HCT116 (cell line): Measurements from ENCODE around the gene CNMD. TPM values are rescaled to one million over a fixed set of nuclear protein-coding genes. Genes with fewer than 3 reads are reported as not detected.

Experiments
- ATAC-seq: fragments of 200-7000 bp; cut with Tn5 transposase; 2 replicates; pipeline ENCODE4 v1.9.1; 2020; ENCODE audit warnings: mild to moderate bottlenecking, moderate library complexity
- BruUV-seq: library from RNA; stranded (reverse); fragments of 400-500 nt; replicated peaks from 2 replicates; lab custom pipeline; 2021; lab: Mats Ljungman, UMichigan
- CTCF ChIA-PET: fragments of 300-600 bp; sonication (Branson Sonifier 250); formaldehyde crosslinking; loops from one replicate; lab custom pipeline; 2021; ENCODE audit warnings: antibody characterized with exemption; lab: Charles Lee
- POLR2A ChIA-PET: fragments of 300-600, 350-600 bp; sonication (Branson Sonifier 250); formaldehyde crosslinking; loops from one replicate; lab custom pipeline; 2021; ENCODE audit warnings: antibody characterized with exemption; lab: Charles Lee
- RAD21 ChIA-PET, 2 experiments: fragments of 300-600 bp; sonication (Branson Sonifier 250); formaldehyde crosslinking; loops; one replicate each; lab custom pipeline; 2023; ENCODE audit warnings: low total read pairs in 2 of 2; ENCODE audit not compliant: uncharacterized antibody in 2 of 2, unreplicated experiment in 2 of 2, low non-redundant PET in 1 of 2; lab: Charles Lee
- DNase-seq: peaks from one replicate; pipeline ENCODE4 v3.0.0-alpha.2; 2010; ENCODE audit warnings: low read depth, low spot score
- H2AFZ ChIP-seq: fragments of 200-600 bp; shearing (Covaris generic), sonication (generic); 2 replicates; pipeline ENCODE4 v1.6.1; 2017; ENCODE audit warnings: low read depth, mixed run types, mixed read lengths, antibody characterized with exemption, low read length; ENCODE audit not compliant: poor library complexity, severe bottlenecking
- H3K27ac ChIP-seq: 2 replicates; pipeline ENCODE4 v1.5.1; 2012; ENCODE audit warnings: low read depth, low read length
- H3K27me3 ChIP-seq: fragments of 200-600 bp; sonication (generic); 2 replicates; pipeline ENCODE4 v1.6.1; 2016; ENCODE audit warnings: mixed run types, low read length, mixed read lengths; ENCODE audit not compliant: insufficient read depth
- H3K36me3 ChIP-seq, 2 experiments: fragments of 200-500 bp in 1 of 2; fragments of 200-600 bp in 1 of 2; sonication (Bioruptor generic) in 1 of 2; sonication (generic) in 1 of 2; 2 replicates each; pipeline versions ENCODE4 v1.5.1 to v1.6.1; 2014 to 2016; ENCODE audit warnings: low read length in 2 of 2, inconsistent platforms in 1 of 2, mixed read lengths in 1 of 2, mixed run types in 1 of 2; ENCODE audit not compliant: insufficient read depth in 2 of 2, control insufficient read depth in 1 of 2
- H3K4me1 ChIP-seq, 2 experiments: fragments of 200-600 bp in 1 of 2; sonication (generic) in 1 of 2; 2 replicates each; pipeline versions ENCODE4 v1.5.1 to v1.6.1; 2012 to 2017; ENCODE audit warnings: low read length in 2 of 2, inconsistent platforms in 1 of 2, mild to moderate bottlenecking in 1 of 2, mixed read lengths in 1 of 2, mixed run types in 1 of 2, moderate library complexity in 1 of 2; ENCODE audit not compliant: insufficient read depth in 2 of 2, control insufficient read depth in 1 of 2
- H3K4me2 ChIP-seq: fragments of 200-600 bp; sonication (generic); 2 replicates; pipeline ENCODE4 v1.6.1; 2017; ENCODE audit warnings: mixed run types, low read length, mixed read lengths
- H3K4me3 ChIP-seq, 2 experiments: fragments of 200-600 bp in 1 of 2; sonication (generic) in 1 of 2; replicated peaks in 1 of 2; 2 replicates each; pipeline ENCODE4 v1.5.1; 2011 to 2016; ENCODE audit warnings: low read length in 2 of 2, control low read depth in 1 of 2, low read depth in 1 of 2, mild to moderate bottlenecking in 1 of 2, mixed read lengths in 1 of 2, mixed run types in 1 of 2
- H3K79me2 ChIP-seq: fragments of 200-600 bp; sonication (generic); 2 replicates; pipeline ENCODE4 v1.6.1; 2017; ENCODE audit warnings: mild to moderate bottlenecking, mixed run types, low read length, moderate library complexity, mixed read lengths; ENCODE audit not compliant: insufficient read depth
- H3K9ac ChIP-seq: fragments of 200-600 bp; sonication (generic); 2 replicates; pipeline ENCODE4 v1.6.1; 2016; ENCODE audit warnings: low read length, mixed read lengths
- H3K9me2 ChIP-seq: fragments of 200-600 bp; sonication (generic), shearing (Covaris generic); 2 replicates; pipeline ENCODE4 v1.6.1; 2017; ENCODE audit warnings: mixed run types, mild to moderate bottlenecking, moderate library complexity; ENCODE audit not compliant: insufficient read depth
- H3K9me3 ChIP-seq, 2 experiments: fragments of 200-500 bp in 1 of 2; fragments of 200-600 bp in 1 of 2; sonication (Bioruptor generic) in 1 of 2; sonication (generic) in 1 of 2; 2 replicates each; pipeline ENCODE4 v1.6.1; 2014 to 2017; ENCODE audit warnings: low read length in 2 of 2, mixed read lengths in 2 of 2, inconsistent platforms in 1 of 2, low read depth in 1 of 2, mild to moderate bottlenecking in 1 of 2, mixed run types in 1 of 2, moderate library complexity in 1 of 2; ENCODE audit not compliant: control insufficient read depth in 1 of 2, insufficient read depth in 1 of 2
- H4K20me1 ChIP-seq: fragments of 200-600 bp; sonication (generic), shearing (Covaris generic); 2 replicates; pipeline ENCODE4 v1.6.1; 2017; ENCODE audit warnings: mixed run types, mild to moderate bottlenecking, moderate library complexity; ENCODE audit not compliant: insufficient read depth
- RAD21 ChIP-seq: IDR thresholded peaks from 2 replicates; pipeline ENCODE4 v1.6.1; 2012; ENCODE audit warnings: low read depth, mild to moderate bottlenecking
- SP1 ChIP-seq: IDR thresholded peaks from 2 replicates; pipeline ENCODE4 v1.6.1; 2012; ENCODE audit warnings: low read depth
- SRF ChIP-seq: IDR thresholded peaks from 2 replicates; pipeline ENCODE4 v1.6.1; 2012; ENCODE audit warnings: low read depth
- intact Hi-C: fragments of 100-400 bp; cut with micrococcal nuclease; formaldehyde crosslinking; loops from 2 replicates; pipeline ENCODE4 v1.10.0; 2022
- total RNA-seq: library from RNA; stranded (reverse); gene quantifications from one replicate; pipeline ENCODE4 v1.2.1, GENCODE V29; 2021; ENCODE audit not compliant: unreplicated experiment
- TF ChIP-seq, protein P1 (sequence below): IDR thresholded peaks from 2 replicates; pipeline ENCODE4 v1.6.1; 2011; ENCODE audit warnings: mild to moderate bottlenecking, low read length, moderate library complexity; ENCODE audit not compliant: insufficient replicate concordance; ENCODE audit errors: extremely low read depth

Gene CNMD
- total RNA-seq, 1 experiment from 2014 or later = not detected

DNA sequence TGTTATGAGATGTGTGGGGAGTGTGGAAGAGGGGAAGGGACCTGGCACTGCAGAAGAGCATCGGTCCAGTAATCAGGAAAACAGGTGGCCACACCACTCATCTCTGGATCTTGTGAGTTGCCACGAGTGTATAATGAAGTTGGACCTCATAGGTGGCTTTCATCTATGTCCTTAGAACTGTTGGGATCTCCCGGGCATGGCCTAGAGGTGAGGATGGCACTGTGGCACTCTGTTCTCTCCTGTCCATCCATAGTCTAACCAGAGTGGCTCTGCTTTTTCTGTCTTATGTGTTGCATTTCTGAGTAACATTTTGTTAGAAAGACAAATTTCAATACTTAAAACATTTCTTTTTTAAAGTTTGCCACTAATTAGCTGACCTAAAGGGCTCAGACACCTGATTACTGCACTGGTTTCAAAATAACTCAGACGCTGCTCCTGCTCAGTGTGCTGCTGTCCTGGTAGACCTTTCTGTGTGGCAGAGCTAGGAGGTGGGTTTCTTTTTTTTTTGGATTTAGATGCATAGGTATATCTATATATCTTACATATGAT lies 5.5 kb downstream of the CNMD start:
- no peak for DNase-seq
- no peak for TF ChIP-seq SRF
- no peak for TF ChIP-seq SP1
- TF ChIP-seq, protein P1, sequence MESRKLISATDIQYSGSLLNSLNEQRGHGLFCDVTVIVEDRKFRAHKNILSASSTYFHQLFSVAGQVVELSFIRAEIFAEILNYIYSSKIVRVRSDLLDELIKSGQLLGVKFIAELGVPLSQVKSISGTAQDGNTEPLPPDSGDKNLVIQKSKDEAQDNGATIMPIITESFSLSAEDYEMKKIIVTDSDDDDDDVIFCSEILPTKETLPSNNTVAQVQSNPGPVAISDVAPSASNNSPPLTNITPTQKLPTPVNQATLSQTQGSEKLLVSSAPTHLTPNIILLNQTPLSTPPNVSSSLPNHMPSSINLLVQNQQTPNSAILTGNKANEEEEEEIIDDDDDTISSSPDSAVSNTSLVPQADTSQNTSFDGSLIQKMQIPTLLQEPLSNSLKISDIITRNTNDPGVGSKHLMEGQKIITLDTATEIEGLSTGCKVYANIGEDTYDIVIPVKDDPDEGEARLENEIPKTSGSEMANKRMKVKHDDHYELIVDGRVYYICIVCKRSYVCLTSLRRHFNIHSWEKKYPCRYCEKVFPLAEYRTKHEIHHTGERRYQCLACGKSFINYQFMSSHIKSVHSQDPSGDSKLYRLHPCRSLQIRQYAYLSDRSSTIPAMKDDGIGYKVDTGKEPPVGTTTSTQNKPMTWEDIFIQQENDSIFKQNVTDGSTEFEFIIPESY = no peak
- TF ChIP-seq, all 23 proteins: peak for 0
- H3K9me2 ChIP-seq = no peaks in the 10 kb centered on the region
- ATAC-seq = no peak
- intact Hi-C loops = no loop called here
- BruUV-seq = no TSS peak
- no peak overlapping the region for H3K9ac ChIP-seq
- no peaks in the 10 kb centered on the region for H3K79me2 ChIP-seq
- POLR2A ChIA-PET = no interaction called here
- H3K4me1 ChIP-seq = no peaks in the 10 kb centered on the region
- H2AFZ ChIP-seq = no peak overlapping the region
- H3K27me3 ChIP-seq = peaks cover 9% of the 10 kb centered on the region; the same call in 1 of the 2 replicates
- H3K4me2 ChIP-seq = no peak overlapping the region
- CTCF ChIA-PET = no interaction called here
- H3K27ac ChIP-seq = no peak overlapping the region
- H3K9me3 ChIP-seq = no peaks in the 10 kb centered on the region
- H4K20me1 ChIP-seq = no peaks in the 10 kb centered on the region
- RAD21 ChIA-PET = no interaction called here
- no peaks in the 10 kb centered on the region for H3K36me3 ChIP-seq
- no peak overlapping the region for H3K4me3 ChIP-seq

DNA sequence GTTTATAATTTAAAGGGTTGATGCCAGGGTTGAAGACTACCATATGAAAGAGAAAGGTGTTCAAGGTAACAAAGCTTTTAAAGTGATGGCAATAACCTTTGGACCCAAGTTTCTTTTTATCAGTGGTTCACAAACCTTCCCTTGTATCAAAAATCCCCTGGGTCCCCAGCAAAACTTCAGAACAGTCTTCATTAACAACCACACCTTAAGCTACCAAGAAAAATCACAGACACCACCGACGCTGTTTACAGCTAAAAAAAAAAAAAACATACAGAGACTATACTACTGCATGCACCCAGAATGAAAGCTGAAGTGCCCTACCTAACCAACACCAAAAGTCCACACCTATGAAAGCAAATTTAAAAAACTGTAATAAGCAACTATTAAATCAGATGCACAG lies 13.4 kb downstream of the CNMD start:
- TF ChIP-seq RAD21 = no peak
- Histone ChIP-seq H3K27me3 (peaks cover 8% of the 10 kb centered on the region; the same call in 1 of the 2 replicates), H3K36me3 (no peaks in the 10 kb centered on the region), H4K20me1 (no peaks in the 10 kb centered on the region), H3K79me2 (no peaks in the 10 kb centered on the region), H3K9me3 (no peaks in the 10 kb centered on the region), H3K4me2 (no peak overlapping the region), H2AFZ (no peak overlapping the region), H3K4me3 (no peak overlapping the region), H3K9me2 (no peaks in the 10 kb centered on the region), H3K27ac (no peak overlapping the region), H3K9ac (no peak overlapping the region), H3K4me1 (no peaks in the 10 kb centered on the region)
- ATAC-seq (no peak), DNase-seq (no peak)
- intact Hi-C loops = no loop called here
- BruUV-seq = no TSS peak
- RAD21 ChIA-PET = no interaction called here
- POLR2A ChIA-PET = no interaction called here
- CTCF ChIA-PET = interaction anchor here (0.8 kb wide), 1 partner anchor 61 kb away, joined by 3 read pairs; no protein-coding TSS in a partner anchor
